SK-N-SH (cell line): Measurements from ENCODE around the gene AIMP2.

Experiments
- CTCF ChIP-seq: fragments of 200-600 bp; sonication (generic); IDR thresholded peaks from 2 replicates; pipeline ENCODE4 v1.6.1; 2017; ENCODE audit warnings: antibody characterized with exemption, mild to moderate bottlenecking, moderate library complexity
- ELF1 ChIP-seq: IDR thresholded peaks from 2 replicates; pipeline ENCODE4 v1.4.0; 2012
- EP300 ChIP-seq, 2 experiments: IDR thresholded peaks; 2 replicates each; pipeline versions ENCODE4 v1.4.0 to v1.6.1; 2012; ENCODE audit warnings: borderline replicate concordance in 1 of 2, low read depth in 1 of 2, low read length in 1 of 2
- NFIC ChIP-seq: IDR thresholded peaks from 2 replicates; pipeline ENCODE4 v1.4.0; 2012; ENCODE audit warnings: borderline replicate concordance
- RXRA ChIP-seq: IDR thresholded peaks from 2 replicates; pipeline ENCODE4 v1.4.0; 2012; ENCODE audit warnings: low read depth, mild to moderate bottlenecking, borderline replicate concordance
- SMC3 ChIP-seq: IDR thresholded peaks from 2 replicates; pipeline ENCODE4 v1.6.1; 2012; ENCODE audit warnings: low read depth, low read length, improper control_type of control experiment
- TCF12 ChIP-seq: IDR thresholded peaks from 2 replicates; pipeline ENCODE4 v1.4.0; 2012
- TF ChIP-seq, protein P1 (sequence below): fragments of 150-350 bp; IDR thresholded peaks from 2 replicates; pipeline ENCODE4 v1.6.1; 2017; ENCODE audit warnings: antibody characterized with exemption, low read length, low read depth, borderline replicate concordance

GRCh38 chr7:6056616-6057015 is 47.5 kb downstream of the AIMP2 start:
- no peak for TF ChIP-seq TCF12
- no peak for TF ChIP-seq RXRA
- TF ChIP-seq ELF1: no peak
- no peak for TF ChIP-seq NFIC
- TF ChIP-seq CTCF: no peak
- TF ChIP-seq SMC3: no peak
- TF ChIP-seq, protein P1, sequence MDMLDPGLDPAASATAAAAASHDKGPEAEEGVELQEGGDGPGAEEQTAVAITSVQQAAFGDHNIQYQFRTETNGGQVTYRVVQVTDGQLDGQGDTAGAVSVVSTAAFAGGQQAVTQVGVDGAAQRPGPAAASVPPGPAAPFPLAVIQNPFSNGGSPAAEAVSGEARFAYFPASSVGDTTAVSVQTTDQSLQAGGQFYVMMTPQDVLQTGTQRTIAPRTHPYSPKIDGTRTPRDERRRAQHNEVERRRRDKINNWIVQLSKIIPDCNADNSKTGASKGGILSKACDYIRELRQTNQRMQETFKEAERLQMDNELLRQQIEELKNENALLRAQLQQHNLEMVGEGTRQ: no peak
- TF ChIP-seq EP300 (IDR thresholded peaks at IDR 0.05; ENCODE audit: borderline replicate concordance in 1 of 2, low read depth in 1 of 2, low read length in 1 of 2): no peak
